AG09319 (cell line): Measurements from ENCODE around the gene LRRC63.

Experiments used
- DNase-seq: peaks from one replicate; pipeline ENCODE4 v3.0.0-alpha.2; 2010; ENCODE audit warnings: low read depth; ENCODE audit errors: extremely low read depth
- TF ChIP-seq, protein P1 (sequence below): IDR thresholded peaks from 2 replicates; pipeline ENCODE4 v1.5.1; 2011; ENCODE audit warnings: low read depth, mild to moderate bottlenecking, inconsistent platforms, low read length, moderate library complexity

The LRRC63 gene

DNA sequence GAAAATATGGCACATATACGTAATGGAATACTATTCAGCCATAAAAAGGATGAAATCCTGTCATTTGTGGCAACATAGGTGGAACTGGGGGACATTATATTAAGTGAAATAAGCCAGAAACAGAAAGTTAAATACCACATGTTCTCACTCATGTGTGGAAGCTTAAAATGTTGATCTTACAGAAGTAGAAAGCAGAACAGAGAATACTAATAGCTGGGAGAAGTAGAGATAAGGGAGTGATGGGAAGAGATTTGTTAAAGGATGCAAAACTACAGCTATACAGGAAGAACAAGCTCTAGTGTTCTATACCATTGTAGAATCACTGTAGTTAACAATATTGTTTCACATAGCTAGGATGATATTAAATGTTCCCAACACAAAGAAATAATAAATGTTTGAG, 107.3 kb downstream of the LRRC63 start:
- TF ChIP-seq, protein P1, sequence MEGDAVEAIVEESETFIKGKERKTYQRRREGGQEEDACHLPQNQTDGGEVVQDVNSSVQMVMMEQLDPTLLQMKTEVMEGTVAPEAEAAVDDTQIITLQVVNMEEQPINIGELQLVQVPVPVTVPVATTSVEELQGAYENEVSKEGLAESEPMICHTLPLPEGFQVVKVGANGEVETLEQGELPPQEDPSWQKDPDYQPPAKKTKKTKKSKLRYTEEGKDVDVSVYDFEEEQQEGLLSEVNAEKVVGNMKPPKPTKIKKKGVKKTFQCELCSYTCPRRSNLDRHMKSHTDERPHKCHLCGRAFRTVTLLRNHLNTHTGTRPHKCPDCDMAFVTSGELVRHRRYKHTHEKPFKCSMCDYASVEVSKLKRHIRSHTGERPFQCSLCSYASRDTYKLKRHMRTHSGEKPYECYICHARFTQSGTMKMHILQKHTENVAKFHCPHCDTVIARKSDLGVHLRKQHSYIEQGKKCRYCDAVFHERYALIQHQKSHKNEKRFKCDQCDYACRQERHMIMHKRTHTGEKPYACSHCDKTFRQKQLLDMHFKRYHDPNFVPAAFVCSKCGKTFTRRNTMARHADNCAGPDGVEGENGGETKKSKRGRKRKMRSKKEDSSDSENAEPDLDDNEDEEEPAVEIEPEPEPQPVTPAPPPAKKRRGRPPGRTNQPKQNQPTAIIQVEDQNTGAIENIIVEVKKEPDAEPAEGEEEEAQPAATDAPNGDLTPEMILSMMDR: no peak

DNA sequence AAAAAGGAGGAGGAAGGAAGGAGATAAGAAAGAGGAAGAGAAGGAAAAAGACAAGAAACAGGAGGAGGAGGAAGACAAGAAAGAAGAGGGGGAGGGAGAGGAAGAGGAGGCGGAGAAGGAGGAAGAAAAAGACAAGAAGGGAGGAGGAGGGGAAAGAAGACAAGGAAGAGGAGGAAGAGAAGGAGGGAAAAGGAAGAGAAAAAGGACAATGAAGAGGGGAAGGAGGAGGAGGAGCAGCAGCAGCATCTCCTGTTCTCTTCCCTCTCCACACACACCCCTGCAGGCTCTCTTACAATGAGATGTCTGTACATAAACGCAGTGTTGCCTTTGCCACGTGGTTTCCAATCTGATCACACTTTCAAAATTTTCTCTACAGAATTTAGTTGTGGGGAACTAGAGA, 108.7 kb downstream of the LRRC63 start:
- TF ChIP-seq, protein P1: no peak
- no peak for DNase-seq

More for the DNA sequence above, 107.3 kb downstream of the LRRC63 start:
- no peak for DNase-seq

DNA sequence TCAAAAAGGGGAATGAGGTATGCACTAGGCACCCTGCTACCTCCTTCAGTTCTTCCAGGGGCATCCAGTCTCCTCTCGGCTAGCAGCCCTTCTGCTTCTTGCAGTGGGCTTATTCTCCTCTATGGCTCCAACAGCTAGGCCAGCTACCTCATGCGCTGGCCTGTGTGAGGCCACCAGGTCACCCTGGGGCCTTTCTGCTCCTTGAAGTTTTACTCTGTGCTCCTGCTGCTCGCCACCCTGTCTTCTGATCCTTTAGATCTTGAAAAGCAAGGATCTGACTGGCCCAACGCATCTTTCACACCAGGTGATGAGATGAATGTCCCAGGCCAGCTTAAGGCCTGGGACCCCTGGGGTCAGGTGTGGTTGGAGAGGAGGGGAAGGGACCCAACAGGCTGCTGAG, 109.1 kb downstream of the LRRC63 start:
- TF ChIP-seq, protein P1: no peak

DNA sequence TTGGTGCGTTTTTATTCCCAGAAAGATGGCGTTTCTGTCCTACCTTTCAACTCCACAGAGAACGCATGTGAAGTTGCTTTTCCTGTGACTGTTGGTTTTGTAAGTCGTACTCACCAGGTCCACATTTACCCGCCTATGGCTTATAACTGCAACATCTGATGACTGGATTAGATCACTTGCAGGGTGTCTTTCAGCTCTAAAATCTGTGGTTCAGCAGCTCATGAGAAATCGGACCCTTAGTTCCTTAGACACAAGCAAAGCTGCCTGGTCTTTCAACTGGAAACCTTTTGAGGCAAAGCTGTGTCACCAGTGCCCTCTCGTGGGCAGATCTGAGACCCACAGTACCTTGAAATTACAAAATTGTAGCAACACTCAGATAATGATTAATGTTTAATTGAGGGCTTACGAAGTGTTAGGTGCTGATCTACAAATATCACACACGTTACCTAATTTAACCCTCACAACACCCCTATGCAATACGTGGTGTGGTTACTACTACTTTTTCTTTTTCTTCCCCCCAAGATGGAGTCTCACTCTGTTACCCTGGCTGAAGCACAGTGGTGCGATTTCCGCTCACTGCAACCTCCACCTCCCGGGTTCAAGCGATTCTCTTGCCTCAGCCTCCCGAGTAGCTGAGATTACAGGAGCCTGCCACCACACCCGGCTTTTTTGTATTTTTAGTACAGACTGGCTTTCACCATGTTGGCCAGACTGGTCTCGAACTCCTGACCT, 109.9 kb downstream of the LRRC63 start:
- TF ChIP-seq, protein P1: peak; percentile 84
- peak; percentile 35 for DNase-seq

More for the DNA sequence above, 109.1 kb downstream of the LRRC63 start:
- DNase-seq: no peak

DNA sequence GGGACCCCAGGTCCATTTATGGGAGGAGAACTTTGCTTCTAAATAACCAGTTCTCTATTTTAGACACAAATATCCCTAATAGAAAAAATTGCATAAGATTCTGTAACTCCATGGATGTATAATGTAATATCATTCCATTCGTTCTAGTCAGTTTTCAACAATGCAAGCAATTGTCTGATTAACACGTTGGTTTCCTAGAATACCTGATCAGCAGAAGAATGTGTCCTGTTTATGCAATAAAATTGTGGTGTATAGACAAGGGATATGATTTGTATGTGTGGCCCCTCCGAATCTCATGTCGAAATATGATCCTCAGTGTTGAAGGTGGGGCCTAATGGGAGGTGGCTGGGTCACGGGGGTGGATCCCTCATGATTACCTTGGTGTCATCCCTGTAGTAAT, 113.2 kb downstream of the LRRC63 start:
- TF ChIP-seq, protein P1: no peak
- no peak for DNase-seq
